Spinal cord (tissue), 10 donors: ENCODE results near the gene CALCOCO2. TPM values are rescaled to one million over a fixed set of nuclear protein-coding genes. Genes with fewer than 3 reads are reported as not detected.
"Not testable (repeated sequence)": the region's sequence is repeated elsewhere in the genome, so short reads cannot be mapped to it uniquely, and the experiment has no call there.

ENCODE experiments used
- DNase-seq, 6 donors: peaks; one replicate each; pipeline versions ENCODE4 v3.0.0 to v3.0.0-alpha.2; 2013 to 2015; ENCODE audit warnings: low spot score in 6 of 6, low read depth in 4 of 6
- H3K27ac ChIP-seq: one replicate; pipeline ENCODE4 v1.5.1; 2013; ENCODE audit warnings: low read depth, low read length, control low read depth
- H3K27me3 ChIP-seq: one replicate; pipeline ENCODE4 v1.6.1; 2013; ENCODE audit warnings: low read length; ENCODE audit not compliant: control insufficient read depth, insufficient read depth
- H3K36me3 ChIP-seq: one replicate; pipeline ENCODE4 v1.6.1; 2013; ENCODE audit warnings: low read length; ENCODE audit not compliant: control insufficient read depth, insufficient read depth
- H3K4me1 ChIP-seq: one replicate; pipeline ENCODE4 v1.6.1; 2013; ENCODE audit warnings: low read length; ENCODE audit not compliant: control insufficient read depth, insufficient read depth
- H3K4me3 ChIP-seq: one replicate; pipeline ENCODE4 v1.5.1; 2013; ENCODE audit warnings: low read depth, low read length, control low read depth
- H3K9me3 ChIP-seq: one replicate; pipeline ENCODE4 v1.6.1; 2013; ENCODE audit warnings: low read length; ENCODE audit not compliant: control insufficient read depth, insufficient read depth
- WGBS: methylation state at CpG from one replicate; pipeline ENCODE4 v1.1.5; 2013; ENCODE audit warnings: missing lambda C conversion rate; ENCODE audit not compliant: insufficient coverage; 5-methylcytosine and 5-hydroxymethylcytosine counted together
- polyA plus RNA-seq, 2 donors: library from polyadenylated mRNA; unstranded; fragments of 120-200 nt; gene quantifications; one replicate each; pipeline ENCODE4 v1.2.1, GENCODE V29; 2013; ENCODE audit not compliant: insufficient read length in 2 of 2
- total RNA-seq, 2 donors: library from RNA; depleted of rRNA in 1 of 2; stranded (reverse); fragments of 120-200 nt in 1 of 2; fragments of >200 nt in 1 of 2; gene quantifications; one replicate each; pipeline versions ENCODE4 v1.2.3 to v1.2.4, GENCODE V29; 2013 to 2014
- donor health status: healthy.

Gene CALCOCO2
- total and polyA plus RNA-seq, 4 donors, result 37.3 to 59.0 (median 43.5) TPM

- Histone ChIP-seq H3K36me3 (no peaks in the 10 kb centered on the region), H3K4me1 (no peaks in the 10 kb centered on the region), H3K4me3 (no peak overlapping the region), H3K9me3 (no peaks in the 10 kb centered on the region), H3K27ac (no peak overlapping the region), H3K27me3 (no peaks in the 10 kb centered on the region)
- DNase-seq, result peak in 1 of 6 donors; percentile 16
- WGBS, result 67% methylated on average over 11 of the region's 11 CpGs
Measured at GRCh38 chr17:48871551-48872351, 40.9 kb downstream of the CALCOCO2 start.

GRCh38 chr17:48872409-48872808 is 41.6 kb downstream of the CALCOCO2 start:
- not testable (repeated sequence) for DNase-seq, H3K9me3 ChIP-seq, H3K27me3 ChIP-seq, H3K27ac ChIP-seq, H3K4me3 ChIP-seq, H3K4me1 ChIP-seq, H3K36me3 ChIP-seq
- WGBS, result 100% methylated on average over 1 of the region's 3 CpGs

GRCh38 chr17:48873209-48873608 is 42.4 kb downstream of the CALCOCO2 start:
- WGBS, result no CpG with 5 or more reads among the region's 1 CpG
- no peaks in the 10 kb centered on the region for H3K36me3 ChIP-seq
- no peak overlapping the region for H3K4me3 ChIP-seq
- H3K9me3 ChIP-seq, result no peaks in the 10 kb centered on the region
- DNase-seq, result peak in 1 of 6 donors; percentile 49
- H3K27me3 ChIP-seq, result no peaks in the 10 kb centered on the region
- no peak overlapping the region for H3K27ac ChIP-seq
- H3K4me1 ChIP-seq, result no peaks in the 10 kb centered on the region

- no peak for DNase-seq
- no peak overlapping the region for H3K4me3 ChIP-seq
- no peaks in the 10 kb centered on the region for H3K4me1 ChIP-seq
- no peak overlapping the region for H3K27ac ChIP-seq
- H3K27me3 ChIP-seq, result no peaks in the 10 kb centered on the region
- no peaks in the 10 kb centered on the region for H3K36me3 ChIP-seq
- H3K9me3 ChIP-seq, result no peaks in the 10 kb centered on the region
- WGBS, result 80% methylated on average over 2 of the region's 5 CpGs
Measured at GRCh38 chr17:48873696-48874443, 43.0 kb downstream of the CALCOCO2 start.

GRCh38 chr17:48878920-48879898 is 48.4 kb downstream of the CALCOCO2 start:
- H3K9me3 ChIP-seq, result no peaks in the 10 kb centered on the region
- peak in 5 of 6 donors; percentile 21 to 91 (median 46) for DNase-seq
- no peak overlapping the region for H3K27ac ChIP-seq
- no peaks in the 10 kb centered on the region for H3K36me3 ChIP-seq
- H3K4me1 ChIP-seq, result peaks cover under 1% of the 10 kb centered on the region
- H3K4me3 ChIP-seq, result no peak overlapping the region
- 37% methylated on average over 5 of the region's 12 CpGs for WGBS
- no peaks in the 10 kb centered on the region for H3K27me3 ChIP-seq

- peaks cover 8% of the 10 kb centered on the region for H3K4me1 ChIP-seq
- H3K4me3 ChIP-seq, result no peak overlapping the region
- H3K9me3 ChIP-seq, result no peaks in the 10 kb centered on the region
- no CpG with 5 or more reads among the region's 2 CpGs for WGBS
- H3K27ac ChIP-seq, result no peak overlapping the region
- H3K27me3 ChIP-seq, result no peaks in the 10 kb centered on the region
- no peaks in the 10 kb centered on the region for H3K36me3 ChIP-seq
- no peak for DNase-seq
Measured at GRCh38 chr17:48882272-48882671, 51.4 kb downstream of the CALCOCO2 start.

- Histone ChIP-seq H3K4me1 (peaks cover 8% of the 10 kb centered on the region), H3K4me3 (no peak overlapping the region), H3K36me3 (no peaks in the 10 kb centered on the region), H3K27me3 (no peaks in the 10 kb centered on the region), H3K27ac (no peak overlapping the region), H3K9me3 (no peaks in the 10 kb centered on the region)
- WGBS, result 65% methylated on average over 10 of the region's 10 CpGs
- no peak for DNase-seq
Measured at GRCh38 chr17:48883171-48883570, 52.3 kb downstream of the CALCOCO2 start.

GRCh38 chr17:48890086-48890485 is 59.3 kb downstream of the CALCOCO2 start:
- H3K4me1 ChIP-seq, result peaks cover 13% of the 10 kb centered on the region
- no peak overlapping the region for H3K27ac ChIP-seq
- H3K27me3 ChIP-seq, result no peaks in the 10 kb centered on the region
- peaks cover 6% of the 10 kb centered on the region for H3K36me3 ChIP-seq
- WGBS, result no CpG with 5 or more reads among the region's 2 CpGs
- no peak overlapping the region for H3K4me3 ChIP-seq
- DNase-seq, result no peak
- H3K9me3 ChIP-seq, result no peaks in the 10 kb centered on the region

- 1% methylated on average over 15 of the region's 24 CpGs for WGBS
Measured at GRCh38 chr17:48892940-48893645, 62.3 kb downstream of the CALCOCO2 start.

More at GRCh38 chr17:48892940-48893645, 62.3 kb downstream of the CALCOCO2 start:
- H3K36me3 ChIP-seq, result peaks cover 21% of the 10 kb centered on the region
- H3K4me1 ChIP-seq, result peaks cover 13% of the 10 kb centered on the region
- H3K27ac ChIP-seq, result peak overlapping the region; percentile 26
- H3K4me3 ChIP-seq, result peak overlapping the region; percentile 79
- no peaks in the 10 kb centered on the region for H3K27me3 ChIP-seq
- no peak for DNase-seq
- H3K9me3 ChIP-seq, result no peaks in the 10 kb centered on the region
